ENCODE data around the gene MEF2C.

- TF ChIP-seq CTCF (IDR thresholded peaks at IDR 0.05; ENCODE audit: low read depth, low read length, poor library complexity, severe bottlenecking) (no peak), EZH2phosphoT487 (IDR thresholded peaks at IDR 0.05; ENCODE audit: borderline replicate concordance, low read length) (no peak)
Measured at GRCh38 chr5:88929385-88929784, 46.4 kb upstream of the MEF2C start.

Measured in DOHH2 (cell line).